ENCODE data around the gene GRIK4. TPM values are rescaled to one million over a fixed set of nuclear protein-coding genes. Genes with fewer than 3 reads are reported as not detected.

The GRIK4 gene
- total RNA-seq, 1 donor from 2014 or later: 0.36 TPM

- H3K4me1 Mint-ChIP-seq: peaks cover 14% of the 10 kb centered on the region
- H3K4me2 ChIP-seq: peak overlapping the region; percentile 95
- H3K27me3 ChIP-seq: peaks cover 28% of the 10 kb centered on the region
- H3K36me3 Mint-ChIP-seq: no peaks in the 10 kb centered on the region
- H3K27ac Mint-ChIP-seq: no peak overlapping the region
- H3K9me3 Mint-ChIP-seq: no peaks in the 10 kb centered on the region
- peak overlapping the region; percentile 79 for H3K4me3 Mint-ChIP-seq
- H3K4me3 ChIP-seq: peak overlapping the region; percentile 68
- H3K9ac ChIP-seq: no peak overlapping the region
- H2AFZ ChIP-seq (replicated peaks): peak overlapping the region; percentile 94
- no peaks in the 10 kb centered on the region for H3K9me3 ChIP-seq (ENCODE audit: low read depth)
- H3F3A ChIP-seq (ENCODE audit: low read depth): peaks cover 10% of the 10 kb centered on the region
- H3K27me3 Mint-ChIP-seq (ENCODE audit: insufficient read depth, low read depth): peaks cover 9% of the 10 kb centered on the region
- no peaks in the 10 kb centered on the region for H3K36me3 ChIP-seq
- peaks cover 12% of the 10 kb centered on the region for H3K4me1 ChIP-seq
- no peaks in the 10 kb centered on the region for H3K79me2 ChIP-seq (ENCODE audit: low read depth)
- peak; percentile 85 for DNase-seq (ENCODE audit: low spot score)
- no peak overlapping the region for H3K27ac ChIP-seq
- peaks cover 4% of the 10 kb centered on the region for H4K20me1 ChIP-seq (ENCODE audit: low read depth)
- no peak for TF ChIP-seq EZH2phosphoT487 (IDR thresholded peaks at IDR 0.05)
- no peak for TF ChIP-seq EZH2 (IDR thresholded peaks at IDR 0.05)
- peak; percentile 54 for TF ChIP-seq CTCF (IDR thresholded peaks at IDR 0.05)
These were observed 474.4 kb downstream of the GRIK4 start for GRCh38 chr11:120985718-120986569.

GRCh38 chr11:120988603-120989002 is 477.1 kb downstream of the GRIK4 start:
- peaks cover 12% of the 10 kb centered on the region for H3K4me1 ChIP-seq
- no peak overlapping the region for H3K4me3 Mint-ChIP-seq

GRCh38 chr11:120991830-120992686 is 480.5 kb downstream of the GRIK4 start:
- Histone ChIP-seq H3K36me3 (no peaks in the 10 kb centered on the region), H3K4me1 (no peaks in the 10 kb centered on the region), H4K20me1 (ENCODE audit: low read depth) (no peaks in the 10 kb centered on the region), H3K4me2 (no peak overlapping the region), H3K9me3 (ENCODE audit: low read depth) (no peaks in the 10 kb centered on the region), H3K27me3 (no peaks in the 10 kb centered on the region), H3K4me3 (no peak overlapping the region), H3K9ac (no peak overlapping the region), H3K79me2 (ENCODE audit: low read depth) (no peaks in the 10 kb centered on the region), H3K27ac (no peak overlapping the region), H2AFZ (replicated peaks) (no peak overlapping the region), H3F3A (ENCODE audit: low read depth) (peaks cover under 1% of the 10 kb centered on the region)
- Mint-ChIP-seq H3K4me1 (peaks cover 3% of the 10 kb centered on the region), H3K36me3 (no peaks in the 10 kb centered on the region), H3K9me3 (no peaks in the 10 kb centered on the region), H3K4me3 (no peak overlapping the region), H3K27me3 (ENCODE audit: insufficient read depth, low read depth) (no peaks in the 10 kb centered on the region), H3K27ac (no peak overlapping the region)
- DNase-seq (ENCODE audit: low spot score): no peak
- TF ChIP-seq CTCF (IDR thresholded peaks at IDR 0.05): no peak
- TF ChIP-seq EZH2phosphoT487 (IDR thresholded peaks at IDR 0.05): no peak
- no peak for TF ChIP-seq EZH2 (IDR thresholded peaks at IDR 0.05)

More at GRCh38 chr11:120988603-120989002, 477.1 kb downstream of the GRIK4 start:
- no peak overlapping the region for H3K4me2 ChIP-seq
- TF ChIP-seq EZH2phosphoT487 (IDR thresholded peaks at IDR 0.05): no peak
- TF ChIP-seq EZH2 (IDR thresholded peaks at IDR 0.05): no peak
- no peak for TF ChIP-seq CTCF (IDR thresholded peaks at IDR 0.05)
- H3K79me2 ChIP-seq (ENCODE audit: low read depth): no peaks in the 10 kb centered on the region
- no peaks in the 10 kb centered on the region for H3K9me3 Mint-ChIP-seq
- no peak overlapping the region for H3K9ac ChIP-seq
- no peak overlapping the region for H2AFZ ChIP-seq (replicated peaks)
- H4K20me1 ChIP-seq (ENCODE audit: low read depth): peaks cover 4% of the 10 kb centered on the region
- no peak overlapping the region for H3K4me3 ChIP-seq
- DNase-seq (ENCODE audit: low spot score): no peak
- peaks cover 10% of the 10 kb centered on the region for H3F3A ChIP-seq (ENCODE audit: low read depth)
- H3K36me3 Mint-ChIP-seq: no peaks in the 10 kb centered on the region
- peaks cover 6% of the 10 kb centered on the region for H3K27me3 Mint-ChIP-seq (ENCODE audit: insufficient read depth, low read depth)
- H3K27me3 ChIP-seq: peaks cover 28% of the 10 kb centered on the region
- H3K9me3 ChIP-seq (ENCODE audit: low read depth): no peaks in the 10 kb centered on the region
- H3K4me1 Mint-ChIP-seq: peaks cover 14% of the 10 kb centered on the region
- H3K27ac ChIP-seq: no peak overlapping the region
- H3K27ac Mint-ChIP-seq: no peak overlapping the region
- H3K36me3 ChIP-seq: no peaks in the 10 kb centered on the region
